HG03571 (cell line): Measurements from ENCODE around the gene XAB2.

Experiments
- ATAC-seq: cut with Tn5 transposase; IDR thresholded peaks from one replicate; pipeline ENCODE4 v1.9.1; 2021; ENCODE audit not compliant: unreplicated experiment

XAB2 gene

GRCh38 chr19:7629347-7630054, at the start of gene XAB2, which contains the start of gene PET100:
XAB2 (minus strand) TSS chr19:7629545; CDS start chr19:7629527, 18 bp downstream.
PET100 (plus strand) TSS chr19:7629793; CDS start chr19:7629834, 41 bp downstream.
- ATAC-seq, result peak; percentile 89

DNA sequence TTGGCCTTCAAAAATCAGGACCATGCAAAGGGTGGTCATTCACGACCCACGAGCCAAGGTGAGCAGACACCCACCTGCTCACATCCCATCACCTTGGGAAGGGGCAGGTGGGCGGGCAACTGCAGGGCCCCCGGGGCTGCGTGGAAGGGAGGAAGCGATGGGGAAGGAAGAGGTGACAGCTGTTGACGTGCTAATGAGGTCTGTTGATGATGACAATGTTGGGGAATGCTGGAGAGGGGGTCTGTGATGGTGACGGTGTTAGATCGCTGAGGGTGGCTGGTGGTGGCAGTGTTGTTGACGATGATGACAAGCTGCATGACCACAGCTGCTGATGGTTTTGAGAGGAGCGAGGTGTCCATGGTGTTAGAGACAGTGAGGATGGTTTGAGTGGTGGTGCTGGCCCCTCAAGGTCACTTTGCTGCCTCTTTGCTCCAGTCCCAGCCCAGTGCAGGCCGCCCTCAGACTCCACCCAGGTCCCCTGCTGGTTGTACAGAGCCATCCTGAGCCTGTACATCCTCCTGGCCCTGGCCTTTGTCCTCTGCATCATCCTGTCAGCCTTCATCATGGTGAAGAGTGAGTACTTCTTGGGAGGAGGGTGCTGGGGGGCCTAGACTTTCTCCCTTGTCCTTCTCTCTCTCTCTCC, 48.4 kb upstream of the XAB2 start:
- ATAC-seq, result no peak

DNA sequence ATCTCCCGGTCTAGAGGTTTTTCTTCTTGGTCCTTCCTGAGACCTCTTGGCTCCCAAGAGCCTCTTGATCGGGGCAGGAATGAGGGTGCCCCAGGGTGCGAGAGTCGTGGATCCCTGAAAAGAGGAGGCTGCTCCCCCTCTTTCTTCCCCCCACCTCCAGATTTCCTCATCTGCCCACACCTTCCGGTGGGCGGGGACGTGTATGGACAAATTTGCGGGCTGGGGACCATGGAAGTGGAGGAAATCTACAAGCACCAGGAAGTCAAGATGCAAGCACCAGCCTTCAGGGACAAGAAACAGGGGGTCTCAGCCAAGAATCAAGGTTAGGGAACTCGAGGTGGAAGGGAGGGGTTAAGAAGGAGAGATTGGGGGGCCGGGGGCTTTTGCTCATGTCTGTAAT, 47.5 kb upstream of the XAB2 start, which contains the start of gene MCEMP1:
Gene MCEMP1, plus strand, starts transcription at position 237 of the 400 bp plus-strand sequence. Its CDS starts 31 bp downstream, at position 268.
- ATAC-seq, result no peak

GRCh38 chr19:7676376-7676775, 47.0 kb upstream of the XAB2 start:
- no peak for ATAC-seq

GRCh38 chr19:7674010-7675005, 45.0 kb upstream of the XAB2 start:
- ATAC-seq, result no peak

- ATAC-seq, result no peak
These were observed 43.2 kb upstream of the XAB2 start for GRCh38 chr19:7672522-7672921.

- no peak for ATAC-seq
These were observed 41.4 kb upstream of the XAB2 start for GRCh38 chr19:7670790-7671189.

- no peak for ATAC-seq
These were observed 40.9 kb upstream of the XAB2 start for GRCh38 chr19:7670150-7670783.

- no peak for ATAC-seq
These were observed 40.3 kb upstream of the XAB2 start for GRCh38 chr19:7669641-7670040.

DNA sequence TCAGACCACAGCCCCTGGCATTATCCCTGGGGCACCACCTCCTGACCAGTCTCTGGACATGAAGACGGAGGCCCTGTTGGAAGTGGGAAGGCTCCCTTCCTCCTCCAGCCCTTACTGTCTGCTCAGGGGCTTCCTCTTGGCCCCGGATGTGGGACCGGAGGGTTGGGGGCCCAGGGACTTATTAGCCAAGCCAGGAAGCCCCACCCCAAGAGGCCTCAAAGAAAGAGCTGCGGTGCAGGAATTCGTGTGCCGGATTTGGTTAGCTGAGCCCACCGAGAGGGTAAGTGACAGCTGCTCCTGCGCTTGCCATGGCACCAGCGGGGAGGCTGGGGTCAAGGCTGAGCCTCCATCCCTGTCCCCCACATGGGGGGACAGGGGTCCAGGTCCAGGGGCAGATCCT, 39.5 kb upstream of the XAB2 start, which contains the start of gene RETN:
Gene RETN, plus strand, starts transcription at position 208 of the 400 bp plus-strand sequence. CDS start 278 bp downstream, outside the sequence.
- no peak for ATAC-seq

DNA sequence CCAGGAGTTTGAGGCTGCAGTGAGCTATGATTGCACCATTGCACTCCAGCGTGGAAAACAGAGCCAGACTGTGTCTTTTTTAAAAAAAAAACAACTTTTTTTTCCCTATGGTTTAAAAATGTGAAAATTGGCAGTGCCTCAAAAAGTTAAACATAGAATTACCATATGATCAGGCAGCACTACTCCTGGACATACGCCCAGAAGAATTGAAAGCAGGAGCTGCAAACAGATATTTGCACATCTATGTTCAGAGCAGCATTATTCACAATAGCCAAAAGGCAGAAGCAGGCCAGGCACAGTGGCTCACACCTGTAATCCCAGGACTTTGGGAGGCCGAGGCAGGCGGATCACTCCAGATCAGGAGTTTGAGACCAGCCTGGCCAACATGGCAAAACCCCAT, 35.7 kb upstream of the XAB2 start:
- no peak for ATAC-seq

- ATAC-seq, result no peak
These were observed 34.4 kb upstream of the XAB2 start for GRCh38 chr19:7663706-7664105.

GRCh38 chr19:7662657-7663056, 33.3 kb upstream of the XAB2 start:
- ATAC-seq, result no peak

GRCh38 chr19:7661744-7662538, 32.6 kb upstream of the XAB2 start:
- ATAC-seq, result no peak

DNA sequence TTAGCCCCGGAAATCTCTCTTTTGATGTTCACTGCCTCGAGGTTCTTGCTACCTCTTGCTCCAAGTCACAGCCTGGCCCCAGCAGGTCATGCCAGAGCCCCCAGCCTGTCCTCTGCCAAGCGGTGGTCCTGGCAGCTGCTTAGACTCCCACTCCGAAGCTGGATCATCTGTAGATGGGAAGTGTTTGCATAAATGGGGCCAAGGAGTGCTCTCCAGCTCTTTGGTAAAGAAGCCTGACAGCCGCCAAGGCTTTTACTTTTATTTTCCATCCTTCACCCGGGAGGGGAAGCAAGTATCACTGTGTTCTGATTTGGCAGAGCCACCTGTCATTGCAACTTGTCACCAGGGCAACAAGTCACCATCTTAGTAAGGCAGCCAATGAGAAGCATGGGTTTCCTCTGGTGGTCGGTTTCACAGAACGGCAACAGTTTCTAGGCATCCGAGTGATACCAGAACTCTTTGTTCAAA, 28.9 kb upstream of the XAB2 start:
- no peak for ATAC-seq

DNA sequence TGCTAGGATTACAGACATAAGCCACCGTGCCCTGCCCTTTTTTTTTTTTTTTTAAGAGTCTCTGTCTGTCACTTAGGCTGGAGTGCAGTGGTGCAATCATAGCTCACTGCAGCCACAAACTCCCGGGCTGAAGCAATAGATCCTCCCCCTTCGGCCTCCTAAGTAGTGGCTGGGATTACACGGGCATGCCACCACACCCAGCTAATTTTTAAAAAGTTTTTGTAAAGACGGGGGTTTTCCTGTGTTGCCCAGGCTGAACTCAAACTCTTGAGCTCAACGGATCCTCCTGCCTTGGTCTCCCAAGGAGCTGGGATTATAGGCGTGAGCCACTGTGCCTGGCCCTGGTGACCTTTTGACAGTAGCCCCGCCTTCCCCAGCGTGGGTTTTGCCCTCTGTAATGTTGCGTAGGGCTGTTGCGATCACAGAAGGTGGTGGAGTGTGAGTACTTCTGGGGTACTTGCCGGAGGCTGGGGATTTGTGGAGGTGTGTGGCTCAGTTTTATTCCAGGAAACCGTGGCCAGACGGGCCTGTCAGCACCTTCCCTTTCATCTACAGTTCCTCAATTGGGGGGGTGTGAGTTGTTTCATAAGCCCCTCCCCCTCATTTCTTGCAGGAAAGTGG, 27.9 kb upstream of the XAB2 start:
- no peak for ATAC-seq

GRCh38 chr19:7655581-7655980, 26.2 kb upstream of the XAB2 start:
- ATAC-seq, result no peak

DNA sequence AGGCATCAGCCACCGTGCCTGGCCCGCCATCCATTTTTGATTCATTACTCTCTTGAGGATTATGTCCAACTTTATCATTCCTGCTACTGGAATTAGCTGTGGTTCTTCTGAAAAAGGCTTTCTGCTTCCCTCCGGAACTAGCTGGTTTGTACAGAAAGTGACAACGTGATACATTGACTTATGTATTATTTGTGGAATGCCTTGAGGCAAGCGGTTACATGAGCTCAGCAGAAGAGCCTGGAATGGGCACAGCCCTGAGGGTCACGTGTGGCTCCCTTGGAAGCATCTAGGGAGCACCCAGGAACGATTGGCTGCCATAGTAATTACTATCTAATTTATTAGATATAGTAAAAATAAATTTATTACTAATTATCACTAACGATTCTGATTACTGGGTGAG, 25.1 kb upstream of the XAB2 start:
- ATAC-seq, result no peak

DNA sequence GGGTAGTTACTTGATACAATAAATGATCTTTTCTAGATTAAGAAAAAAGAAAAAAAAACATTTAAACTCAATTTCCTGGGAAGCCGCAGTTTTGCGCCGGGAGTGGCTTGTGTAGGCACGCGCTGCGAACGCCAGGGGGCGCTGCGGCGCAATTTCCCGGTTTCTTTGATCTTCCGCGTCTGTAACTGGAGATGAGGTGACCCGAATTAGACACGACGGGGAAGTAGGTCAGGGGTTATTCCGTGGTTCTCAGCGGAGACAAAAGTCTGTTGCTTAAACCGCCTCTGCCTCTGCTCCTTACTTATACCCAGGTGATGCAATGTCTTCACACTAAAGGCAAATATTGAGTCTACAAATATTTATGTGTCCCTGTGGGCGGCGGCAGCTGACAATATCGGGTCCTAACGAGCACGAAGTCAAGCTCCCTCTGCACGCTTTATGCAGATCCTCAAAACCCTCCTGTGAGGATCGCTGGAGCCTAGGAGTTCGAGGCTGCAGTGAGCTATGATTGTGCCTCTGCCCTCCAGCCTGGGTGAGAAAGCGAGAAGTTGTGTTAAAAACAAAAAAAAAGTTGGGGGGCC, 22.8 kb upstream of the XAB2 start:
- ATAC-seq, result no peak
